SJSA1 (cell line): ENCODE data around the gene FAM171A1. TPM values are rescaled to one million over a fixed set of nuclear protein-coding genes. Genes with fewer than 3 reads are reported as not detected.

ENCODE experiments used
- DNase-seq, 2 experiments: peaks; one replicate each; pipeline ENCODE4 v3.0.0-alpha.2; 2015 to 2020; ENCODE audit warnings: low spot score in 2 of 2, low read depth in 1 of 2
- H3K27ac ChIP-seq: fragments of 250-450 bp; sonication (Bioruptor Pico); 2 replicates; pipeline ENCODE4 v1.5.1; 2020; ENCODE audit warnings: mild to moderate bottlenecking, moderate library complexity
- H3K27me3 ChIP-seq: fragments of 250-450 bp; sonication (Bioruptor Pico); replicated peaks from 2 replicates; pipeline ENCODE4 v1.5.1; 2020; ENCODE audit warnings: mild to moderate bottlenecking, moderate library complexity
- H3K36me3 ChIP-seq: fragments of 250-450 bp; sonication (Bioruptor Pico); 2 replicates; pipeline ENCODE4 v1.5.1; 2020; ENCODE audit warnings: mild to moderate bottlenecking
- H3K4me1 ChIP-seq: fragments of 250-450 bp; sonication (Bioruptor Pico); replicated peaks from 2 replicates; pipeline ENCODE4 v1.6.1; 2021; ENCODE audit warnings: mild to moderate bottlenecking
- H3K4me3 ChIP-seq: fragments of 250-450 bp; sonication (Bioruptor Pico); 2 replicates; pipeline ENCODE4 v1.5.1; 2020; ENCODE audit warnings: mild to moderate bottlenecking
- H3K9me3 ChIP-seq: fragments of 250-450 bp; sonication (Bioruptor Pico); replicated peaks from 2 replicates; pipeline ENCODE4 v1.5.1; 2020; ENCODE audit warnings: mild to moderate bottlenecking
- total RNA-seq: library from RNA; depleted of rRNA; stranded (reverse); fragments of >200 nt; shearing (Covaris generic); gene quantifications from 2 replicates; pipeline ENCODE4 v1.2.3, GENCODE V29; 2014

FAM171A1 gene
- total RNA-seq, 1 experiment from 2014 or later: 60.3 TPM

GRCh38 chr10:15197911-15198310, 173.2 kb downstream of the FAM171A1 start:
- H3K27me3 ChIP-seq: no peaks in the 10 kb centered on the region
- H3K4me3 ChIP-seq: no peak overlapping the region
- no peaks in the 10 kb centered on the region for H3K36me3 ChIP-seq
- H3K9me3 ChIP-seq: no peaks in the 10 kb centered on the region
- no peak for DNase-seq
- peaks cover 64% of the 10 kb centered on the region for H3K4me1 ChIP-seq
- no peak overlapping the region for H3K27ac ChIP-seq

GRCh38 chr10:15197276-15197675, 173.8 kb downstream of the FAM171A1 start:
- peak in 1 of 2 experiments; percentile 45 for DNase-seq
- no peaks in the 10 kb centered on the region for H3K9me3 ChIP-seq
- no peaks in the 10 kb centered on the region for H3K27me3 ChIP-seq
- H3K27ac ChIP-seq: 0 out of 2 replicates have a peak overlapping the region, but pooled peaks have one; percentile 22
- H3K36me3 ChIP-seq: no peaks in the 10 kb centered on the region
- H3K4me1 ChIP-seq: peaks cover 57% of the 10 kb centered on the region
- no peak overlapping the region for H3K4me3 ChIP-seq

DNA sequence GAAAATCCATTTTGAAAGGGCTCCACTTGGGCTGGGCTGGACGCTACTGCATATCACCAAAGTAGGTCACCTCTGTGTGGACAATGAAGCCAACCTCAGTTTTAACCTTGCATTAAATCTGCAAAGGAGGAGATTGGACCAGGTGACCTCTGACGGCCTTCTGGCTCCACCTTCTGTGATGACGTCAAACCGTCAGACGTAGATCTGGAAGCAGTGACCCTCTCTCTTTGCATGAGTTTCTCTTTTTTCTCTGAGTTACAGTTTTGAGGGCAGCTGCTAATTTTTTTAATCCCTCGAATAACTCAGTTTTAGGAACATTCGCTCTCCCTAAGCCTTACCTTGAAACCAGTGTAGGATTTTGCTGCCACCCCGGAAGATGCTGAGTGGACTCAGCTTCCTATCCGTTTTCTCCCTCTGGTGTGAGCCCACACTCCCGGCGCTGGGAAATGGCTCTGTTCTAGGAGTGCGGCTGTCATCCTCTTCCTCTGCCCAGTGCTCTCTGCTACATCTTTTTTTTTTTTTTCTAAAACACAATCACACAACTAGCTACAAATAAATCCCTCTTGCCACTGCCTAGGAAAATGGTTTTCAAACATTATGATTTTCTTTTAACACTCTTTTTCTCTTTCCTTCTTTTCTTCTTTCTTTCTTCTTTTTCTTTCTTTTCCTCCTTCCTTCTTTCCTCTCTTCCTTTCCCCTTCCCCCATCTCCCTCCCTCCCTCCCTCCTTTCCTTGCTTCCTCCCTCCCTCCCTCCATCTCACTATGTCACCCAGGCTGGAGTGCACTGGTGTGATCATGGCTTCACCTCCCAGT, 174.9 kb downstream of the FAM171A1 start:
- H3K27ac ChIP-seq: no peak overlapping the region
- no peaks in the 10 kb centered on the region for H3K27me3 ChIP-seq
- no peaks in the 10 kb centered on the region for H3K9me3 ChIP-seq
- H3K4me1 ChIP-seq: peaks cover 47% of the 10 kb centered on the region
- no peaks in the 10 kb centered on the region for H3K36me3 ChIP-seq
- DNase-seq: no peak
- no peak overlapping the region for H3K4me3 ChIP-seq

GRCh38 chr10:15189133-15189885, 181.8 kb downstream of the FAM171A1 start:
- DNase-seq: no peak
- no peak overlapping the region for H3K27ac ChIP-seq
- no peaks in the 10 kb centered on the region for H3K27me3 ChIP-seq

DNA sequence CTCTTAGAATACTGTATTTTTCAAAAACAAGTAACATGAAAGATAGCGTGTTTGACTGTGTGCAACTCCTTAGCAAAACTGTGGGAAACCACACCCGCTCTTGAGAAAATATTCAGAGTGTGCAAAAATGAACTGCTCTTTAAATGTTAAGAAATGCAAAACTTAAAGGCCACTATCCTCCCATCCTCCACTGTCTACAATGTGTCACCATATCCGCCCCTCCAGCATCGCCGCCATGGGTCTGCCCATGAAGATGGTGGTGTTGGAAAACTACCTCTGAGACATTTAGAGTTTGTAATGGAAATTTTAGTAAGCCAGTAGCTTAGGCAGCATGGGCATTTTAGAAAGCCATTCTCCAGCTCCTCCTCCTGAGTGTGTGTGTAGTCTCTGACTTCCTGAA, 182.5 kb downstream of the FAM171A1 start:
- no peak overlapping the region for H3K27ac ChIP-seq
- no peaks in the 10 kb centered on the region for H3K27me3 ChIP-seq
- no peak overlapping the region for H3K4me3 ChIP-seq
- no peak for DNase-seq
- no peaks in the 10 kb centered on the region for H3K36me3 ChIP-seq
- peaks cover 10% of the 10 kb centered on the region; the same call in 1 of the 2 replicates for H3K4me1 ChIP-seq
- H3K9me3 ChIP-seq: no peaks in the 10 kb centered on the region

More at GRCh38 chr10:15189133-15189885, 181.8 kb downstream of the FAM171A1 start:
- Histone ChIP-seq H3K4me3 (no peak overlapping the region), H3K9me3 (no peaks in the 10 kb centered on the region), H3K36me3 (no peaks in the 10 kb centered on the region), H3K4me1 (peaks cover 9% of the 10 kb centered on the region; the same call in 1 of the 2 replicates)

DNA sequence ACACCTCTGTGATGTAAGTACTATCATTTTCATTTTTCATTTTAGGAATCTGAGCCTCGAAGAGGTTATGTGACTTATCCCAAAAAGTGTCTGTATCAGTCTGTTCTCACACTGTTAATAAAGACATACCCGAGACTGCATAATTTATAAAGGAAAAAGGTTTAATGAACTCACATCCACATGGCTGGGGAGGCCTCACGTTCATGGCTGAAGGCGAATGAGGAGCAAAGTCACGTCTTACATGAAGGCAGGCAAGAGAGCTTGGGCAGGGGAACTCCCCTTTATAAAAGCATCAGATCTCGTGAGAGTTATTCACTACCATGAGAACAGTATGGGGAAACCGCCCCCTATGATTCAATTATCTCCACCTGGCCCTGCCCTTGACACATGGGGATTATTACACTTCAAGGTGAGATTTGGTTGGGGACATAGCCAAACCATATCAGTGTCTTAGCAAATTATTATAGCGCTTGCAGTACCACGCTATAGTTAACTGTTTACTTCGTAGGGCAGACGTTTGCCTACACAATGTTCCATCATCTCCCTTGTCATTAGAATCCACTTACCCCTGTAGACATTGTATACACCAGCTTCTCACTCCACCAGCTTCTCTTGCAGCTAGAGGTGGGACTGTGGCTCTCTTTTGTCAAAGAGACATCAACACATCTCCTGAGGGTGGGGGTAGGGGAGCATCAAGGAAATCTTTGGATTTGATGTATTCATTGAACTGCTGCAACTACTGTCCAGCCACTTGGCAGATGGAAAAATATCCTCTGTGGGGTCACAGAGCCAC, 187.2 kb downstream of the FAM171A1 start:
- Histone ChIP-seq H3K36me3 (no peaks in the 10 kb centered on the region), H3K27me3 (no peaks in the 10 kb centered on the region), H3K4me1 (peaks cover 17% of the 10 kb centered on the region), H3K4me3 (no peak overlapping the region), H3K9me3 (no peaks in the 10 kb centered on the region), H3K27ac (0 out of 2 replicates have a peak overlapping the region, but pooled peaks have one; percentile 33)
- no peak for DNase-seq

DNA sequence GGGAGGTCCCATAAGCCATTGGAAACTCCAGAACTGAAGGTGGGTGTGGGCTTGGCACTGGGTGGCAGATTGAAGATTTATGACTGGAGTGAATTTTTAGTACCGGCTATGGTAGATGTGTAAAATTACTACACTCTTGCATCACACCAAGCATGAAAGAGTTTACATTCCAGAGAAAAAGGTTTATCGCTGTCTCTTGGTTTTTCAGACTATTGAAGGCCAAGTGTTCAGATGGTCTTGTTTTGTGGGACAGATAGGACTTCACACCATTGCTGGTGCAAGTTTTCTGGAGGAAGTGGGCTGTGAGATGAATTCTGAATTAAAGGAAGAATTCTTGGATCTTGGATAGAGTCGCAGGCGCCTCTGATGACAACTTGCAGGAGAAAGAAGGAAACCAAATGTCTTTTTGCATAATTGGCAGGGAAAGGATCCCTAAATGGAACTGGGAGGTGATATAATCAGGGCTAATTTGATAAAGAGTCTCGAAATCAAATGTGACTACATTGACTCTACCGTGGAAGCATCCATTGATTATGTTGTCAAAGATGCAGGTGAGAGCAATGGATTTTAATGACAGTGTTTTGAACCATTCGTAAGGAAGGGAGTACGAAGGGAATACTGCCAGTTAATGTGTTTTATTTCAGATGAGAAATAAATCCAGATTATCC, 188.4 kb downstream of the FAM171A1 start:
- H3K4me1 ChIP-seq: peaks cover 17% of the 10 kb centered on the region
- no peaks in the 10 kb centered on the region for H3K36me3 ChIP-seq
- H3K27me3 ChIP-seq: no peaks in the 10 kb centered on the region
- peak overlapping the region; percentile 33 for H3K27ac ChIP-seq
- peak in 1 of 2 experiments; percentile 61 for DNase-seq
- no peak overlapping the region for H3K4me3 ChIP-seq
- H3K9me3 ChIP-seq: no peaks in the 10 kb centered on the region

GRCh38 chr10:15181576-15182156, 189.4 kb downstream of the FAM171A1 start:
- Histone ChIP-seq H3K4me1 (peaks cover 17% of the 10 kb centered on the region), H3K27ac (no peak overlapping the region), H3K36me3 (no peaks in the 10 kb centered on the region), H3K27me3 (no peaks in the 10 kb centered on the region), H3K9me3 (no peaks in the 10 kb centered on the region), H3K4me3 (no peak overlapping the region)
- DNase-seq: no peak

DNA sequence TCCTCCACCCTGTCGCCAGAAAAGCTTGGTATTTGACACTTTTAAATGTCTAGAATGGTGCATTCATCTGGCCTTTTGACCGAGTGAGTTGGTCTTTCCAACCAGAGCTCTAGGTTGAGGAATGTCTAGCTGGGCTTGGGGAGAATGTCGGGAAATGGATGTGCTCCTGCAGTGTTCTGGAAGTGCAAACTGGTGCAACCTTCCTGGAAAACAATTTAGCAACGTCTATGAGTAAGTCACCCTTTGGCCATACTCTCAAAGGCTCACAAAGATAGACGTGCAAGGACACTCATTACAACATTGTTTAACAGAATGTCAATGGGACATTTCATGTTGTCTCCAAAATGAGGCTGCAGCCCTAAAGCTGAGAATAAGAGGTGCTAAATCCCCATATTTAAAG, 190.4 kb downstream of the FAM171A1 start:
- DNase-seq: no peak
- H3K4me1 ChIP-seq: peaks cover 17% of the 10 kb centered on the region
- no peak overlapping the region for H3K27ac ChIP-seq
- H3K9me3 ChIP-seq: no peaks in the 10 kb centered on the region
- no peak overlapping the region for H3K4me3 ChIP-seq
- no peaks in the 10 kb centered on the region for H3K36me3 ChIP-seq
- H3K27me3 ChIP-seq: no peaks in the 10 kb centered on the region

GRCh38 chr10:15176269-15176668, 194.8 kb downstream of the FAM171A1 start:
- H3K9me3 ChIP-seq: no peaks in the 10 kb centered on the region
- no peaks in the 10 kb centered on the region for H3K4me1 ChIP-seq
- H3K27me3 ChIP-seq: no peaks in the 10 kb centered on the region

DNA sequence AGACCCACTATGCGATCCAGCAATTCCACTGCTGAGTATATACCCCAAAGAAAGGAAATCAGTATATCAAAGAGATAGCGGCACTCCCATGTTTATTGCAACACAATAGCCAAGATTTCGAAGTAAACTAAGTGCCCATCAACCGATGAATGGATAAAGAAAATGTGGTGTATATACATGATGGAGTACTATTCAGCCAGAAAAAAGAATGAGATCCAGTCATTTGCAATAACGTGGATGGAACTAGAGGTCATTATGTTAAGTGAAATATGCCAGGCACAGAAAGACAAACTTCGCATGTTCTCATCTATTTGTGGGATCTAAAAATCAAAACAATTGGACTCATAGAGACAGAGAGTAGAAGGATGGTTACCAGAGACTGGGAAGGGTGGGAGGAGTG, 195.5 kb downstream of the FAM171A1 start:
- no peaks in the 10 kb centered on the region for H3K4me1 ChIP-seq
- H3K9me3 ChIP-seq: no peaks in the 10 kb centered on the region
- no peak overlapping the region for H3K4me3 ChIP-seq
- no peaks in the 10 kb centered on the region for H3K36me3 ChIP-seq
- H3K27ac ChIP-seq: no peak overlapping the region
- H3K27me3 ChIP-seq: no peaks in the 10 kb centered on the region
- DNase-seq: no peak

More at GRCh38 chr10:15176269-15176668, 194.8 kb downstream of the FAM171A1 start:
- DNase-seq: no peak
- no peak overlapping the region for H3K27ac ChIP-seq
- no peak overlapping the region for H3K4me3 ChIP-seq
- H3K36me3 ChIP-seq: no peaks in the 10 kb centered on the region

DNA sequence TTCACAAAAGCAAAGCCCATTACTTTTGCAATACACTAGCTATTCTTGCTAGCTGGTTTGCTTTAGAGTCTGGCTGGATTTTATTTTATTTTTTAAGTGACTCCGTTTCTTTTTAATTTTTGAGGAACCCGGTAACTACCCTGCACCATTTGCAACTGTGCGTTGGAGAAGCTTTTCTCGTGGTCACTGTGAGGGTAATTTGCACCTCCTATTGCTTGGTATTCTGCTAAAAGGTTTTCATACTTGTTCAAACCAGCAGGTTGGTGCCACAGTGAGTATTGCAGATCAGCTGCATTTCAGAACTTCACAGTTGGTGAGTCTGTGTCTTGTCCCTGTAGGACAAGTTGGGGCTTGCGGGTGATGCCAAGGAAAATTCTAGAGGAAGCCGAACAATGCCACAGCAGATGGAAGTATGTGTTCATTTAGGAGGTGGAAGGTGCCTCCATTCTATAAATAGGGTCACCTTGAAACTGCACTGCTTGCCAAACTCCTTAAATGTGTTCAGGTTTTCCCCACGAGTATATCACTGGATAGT, 198.7 kb downstream of the FAM171A1 start:
- peaks cover 2% of the 10 kb centered on the region; the same call in 1 of the 2 replicates for H3K36me3 ChIP-seq
- no peaks in the 10 kb centered on the region for H3K27me3 ChIP-seq
- H3K9me3 ChIP-seq: no peaks in the 10 kb centered on the region
- no peak for DNase-seq
- H3K4me1 ChIP-seq: peaks cover 10% of the 10 kb centered on the region
- H3K27ac ChIP-seq: no peak overlapping the region
- no peak overlapping the region for H3K4me3 ChIP-seq
